Neural crest cell (in vitro differentiated cells): ENCODE measurements around the gene BPI. TPM values are rescaled to one million over a fixed set of nuclear protein-coding genes. Genes with fewer than 3 reads are reported as not detected.
"Not testable (repeated sequence)": the region's sequence is repeated elsewhere in the genome, so short reads cannot be mapped to it uniquely, and the experiment has no call there.

ENCODE experiments used
- DNase-seq: peaks from one replicate; pipeline ENCODE4 v3.0.0; 2021; ENCODE audit warnings: low read depth, mixed read lengths, low spot score
- H3K27ac Mint-ChIP-seq: one replicate; pipeline ENCODE4 v1.8.0; 2021; ENCODE audit warnings: mild to moderate bottlenecking, mixed read lengths; ENCODE audit not compliant: unreplicated experiment
- H3K27me3 Mint-ChIP-seq: 2 replicates; pipeline ENCODE4 v1.8.0; 2021; ENCODE audit warnings: low read depth, mild to moderate bottlenecking, mixed read lengths
- H3K36me3 Mint-ChIP-seq: 2 replicates; pipeline ENCODE4 v1.8.0; 2021; ENCODE audit warnings: low read depth, mild to moderate bottlenecking, mixed read lengths
- H3K4me1 Mint-ChIP-seq: 2 replicates; pipeline ENCODE4 v1.8.0; 2021; ENCODE audit warnings: mixed read lengths
- H3K4me3 Mint-ChIP-seq: one replicate; pipeline ENCODE4 v1.8.0; 2021; ENCODE audit warnings: mild to moderate bottlenecking, mixed read lengths
- H3K9me3 Mint-ChIP-seq: 2 replicates; pipeline ENCODE4 v1.8.0; 2021; ENCODE audit warnings: mixed read lengths
- CTCF ChIP-seq: fragments of 200-600 bp; sonication (generic); conservative IDR thresholded peaks from 2 replicates; pipeline ENCODE4 v1.5.0; 2021; ENCODE audit warnings: antibody characterized with exemption, mild to moderate bottlenecking
- total RNA-seq: library from RNA; stranded (reverse); gene quantifications from 2 replicates; pipeline ENCODE4 v1.2.1, GENCODE V29; 2021

Gene BPI
- total RNA-seq, 1 donor from 2014 or later: not detected

- H3K4me3 Mint-ChIP-seq: no peak overlapping the region
- peaks cover 14% of the 10 kb centered on the region for H3K4me1 Mint-ChIP-seq
- H3K27ac Mint-ChIP-seq: no peak overlapping the region
- no peaks in the 10 kb centered on the region for H3K36me3 Mint-ChIP-seq
- H3K27me3 Mint-ChIP-seq: no peaks in the 10 kb centered on the region
- TF ChIP-seq CTCF: no peak
- DNase-seq: no peak
- no peaks in the 10 kb centered on the region for H3K9me3 Mint-ChIP-seq
These were observed 7.1 kb downstream of the BPI start for GRCh38 chr20:38311091-38311490.

GRCh38 chr20:38311491-38311890, 7.5 kb downstream of the BPI start:
- TF ChIP-seq CTCF: no peak
- Mint-ChIP-seq H3K9me3 (no peaks in the 10 kb centered on the region), H3K4me3 (no peak overlapping the region), H3K36me3 (no peaks in the 10 kb centered on the region), H3K27ac (no peak overlapping the region), H3K4me1 (peaks cover 14% of the 10 kb centered on the region), H3K27me3 (no peaks in the 10 kb centered on the region)
- no peak for DNase-seq

GRCh38 chr20:38313676-38314075, 9.7 kb downstream of the BPI start:
- H3K4me1 Mint-ChIP-seq: no peaks in the 10 kb centered on the region
- H3K9me3 Mint-ChIP-seq: no peaks in the 10 kb centered on the region
- H3K27me3 Mint-ChIP-seq: no peaks in the 10 kb centered on the region
- TF ChIP-seq CTCF: no peak
- H3K36me3 Mint-ChIP-seq: no peaks in the 10 kb centered on the region
- H3K27ac Mint-ChIP-seq: no peak overlapping the region
- H3K4me3 Mint-ChIP-seq: no peak overlapping the region
- DNase-seq: no peak

GRCh38 chr20:38314350-38314749, 10.4 kb downstream of the BPI start:
- not testable (repeated sequence) for H3K4me3 Mint-ChIP-seq, H3K4me1 Mint-ChIP-seq, H3K27ac Mint-ChIP-seq, H3K36me3 Mint-ChIP-seq, H3K27me3 Mint-ChIP-seq, H3K9me3 Mint-ChIP-seq, DNase-seq

- H3K4me3 Mint-ChIP-seq: no peak overlapping the region
- no peak for TF ChIP-seq CTCF
- H3K36me3 Mint-ChIP-seq: no peaks in the 10 kb centered on the region
- H3K9me3 Mint-ChIP-seq: no peaks in the 10 kb centered on the region
- DNase-seq: no peak
- no peaks in the 10 kb centered on the region for H3K4me1 Mint-ChIP-seq
- H3K27me3 Mint-ChIP-seq: peaks cover 8% of the 10 kb centered on the region
- no peak overlapping the region for H3K27ac Mint-ChIP-seq
These were observed 11.5 kb downstream of the BPI start for GRCh38 chr20:38315290-38315966.

- H3K4me1 Mint-ChIP-seq: no peaks in the 10 kb centered on the region
- no peak for DNase-seq
- no peak for TF ChIP-seq CTCF
- H3K27me3 Mint-ChIP-seq: peaks cover 10% of the 10 kb centered on the region
- H3K27ac Mint-ChIP-seq: no peak overlapping the region
- no peak overlapping the region for H3K4me3 Mint-ChIP-seq
- H3K36me3 Mint-ChIP-seq: no peaks in the 10 kb centered on the region
- no peaks in the 10 kb centered on the region for H3K9me3 Mint-ChIP-seq
These were observed 12.4 kb downstream of the BPI start for GRCh38 chr20:38316341-38316740.
